ENCODE data around the gene GDNF.
A peak's percentile ranks its signal among the peaks of the same experiment; 100 is the strongest.
"Not testable (repeated sequence)": the region's sequence is repeated elsewhere in the genome, so short reads cannot be mapped to it uniquely, and the experiment has no call there.

GDNF gene

DNA sequence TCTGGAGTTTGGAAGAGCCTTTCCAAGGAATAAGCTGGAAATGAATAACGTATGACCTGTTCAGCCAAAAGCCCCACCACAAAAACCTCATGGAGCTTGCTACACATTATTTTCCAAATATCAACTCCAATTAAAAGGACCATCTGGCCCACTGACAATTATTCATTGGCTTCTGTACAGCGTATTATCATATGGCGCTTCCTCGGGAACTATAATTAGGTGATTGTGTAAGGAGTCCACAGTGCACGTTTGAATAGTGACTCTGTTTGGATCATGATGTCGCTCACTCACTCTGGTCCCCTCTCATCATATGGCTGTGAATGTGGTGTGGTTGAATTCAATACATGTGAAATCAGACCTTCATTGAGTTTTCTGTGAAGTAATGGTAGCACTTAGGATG is 52.1 kb downstream of the GDNF start:
- H3K4me3 ChIP-seq (ENCODE audit: low read length) = no peak overlapping the region
- H3K27me3 ChIP-seq (ENCODE audit: control insufficient read depth, insufficient read depth, low read length) = no peaks in the 10 kb centered on the region
- no peaks in the 10 kb centered on the region for H3K36me3 ChIP-seq (ENCODE audit: control insufficient read depth, insufficient read depth, low read length)
- no peaks in the 10 kb centered on the region for H3K4me1 ChIP-seq (ENCODE audit: control insufficient read depth, insufficient read depth, low read length)
- H3K9ac ChIP-seq (ENCODE audit: low read length) = no peak overlapping the region
- H3K27ac ChIP-seq (ENCODE audit: low read depth, low read length) = no peak overlapping the region

DNA sequence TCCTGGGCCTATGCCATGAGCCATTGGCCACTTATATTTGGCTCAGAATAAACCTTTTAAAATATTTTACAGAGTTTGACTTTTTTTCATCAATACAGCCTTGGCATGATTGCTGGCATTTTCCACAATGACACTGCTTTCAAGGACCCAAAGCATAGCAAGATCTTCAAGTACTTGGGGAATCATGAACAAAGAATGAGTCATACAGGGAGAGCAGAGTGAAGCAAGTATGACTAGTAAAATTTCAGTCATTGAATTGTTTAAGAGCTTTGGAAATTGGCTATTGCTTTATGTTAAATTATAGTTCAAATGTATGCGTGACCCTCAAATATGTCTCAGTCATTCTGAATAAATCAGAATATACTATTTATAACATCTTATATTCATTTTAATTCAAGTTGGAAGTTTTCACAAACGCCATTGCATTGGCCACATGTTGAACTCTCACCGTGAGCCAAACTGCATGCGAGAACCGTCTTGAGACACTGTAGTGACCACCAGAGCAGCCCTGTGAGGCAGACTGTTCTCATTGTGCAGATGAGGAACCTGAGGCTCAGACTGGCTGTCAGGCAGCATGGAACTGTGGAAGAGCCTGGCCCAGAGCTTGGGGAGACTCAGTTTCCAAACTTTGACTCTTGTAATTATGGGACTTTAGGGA is 52.9 kb downstream of the GDNF start:
- Histone ChIP-seq H3K4me1 (ENCODE audit: control insufficient read depth, insufficient read depth, low read length) (no peaks in the 10 kb centered on the region), H3K9ac (ENCODE audit: low read length) (no peak overlapping the region), H3K27me3 (ENCODE audit: control insufficient read depth, insufficient read depth, low read length) (no peaks in the 10 kb centered on the region), H3K4me3 (ENCODE audit: low read length) (no peak overlapping the region), H3K27ac (ENCODE audit: low read depth, low read length) (no peak overlapping the region), H3K36me3 (ENCODE audit: control insufficient read depth, insufficient read depth, low read length) (no peaks in the 10 kb centered on the region)

DNA sequence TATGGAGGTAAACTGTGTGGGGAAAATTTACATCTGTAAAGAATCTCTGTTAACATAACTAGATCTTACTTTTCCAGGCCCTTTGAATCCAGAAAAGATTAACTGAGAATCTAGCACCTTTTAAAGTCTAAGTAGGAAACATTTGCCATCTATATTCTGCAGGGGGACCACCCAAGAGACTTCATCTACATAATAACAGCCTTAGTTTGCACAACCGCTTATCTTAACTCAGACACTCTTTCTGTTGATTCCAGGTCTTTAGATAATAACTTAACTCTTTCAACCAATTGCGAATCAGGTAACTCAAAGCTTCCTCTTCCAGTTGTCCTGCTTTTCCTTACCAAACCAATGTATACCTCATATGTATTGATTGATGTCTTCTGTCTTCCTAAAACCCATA is 53.4 kb downstream of the GDNF start:
- no peak overlapping the region for H3K9ac ChIP-seq (ENCODE audit: low read length)
- H3K36me3 ChIP-seq (ENCODE audit: control insufficient read depth, insufficient read depth, low read length) = no peaks in the 10 kb centered on the region
- no peak overlapping the region for H3K4me3 ChIP-seq (ENCODE audit: low read length)
- no peaks in the 10 kb centered on the region for H3K4me1 ChIP-seq (ENCODE audit: control insufficient read depth, insufficient read depth, low read length)
- no peak overlapping the region for H3K27ac ChIP-seq (ENCODE audit: low read depth, low read length)
- H3K27me3 ChIP-seq (ENCODE audit: control insufficient read depth, insufficient read depth, low read length) = no peaks in the 10 kb centered on the region

DNA sequence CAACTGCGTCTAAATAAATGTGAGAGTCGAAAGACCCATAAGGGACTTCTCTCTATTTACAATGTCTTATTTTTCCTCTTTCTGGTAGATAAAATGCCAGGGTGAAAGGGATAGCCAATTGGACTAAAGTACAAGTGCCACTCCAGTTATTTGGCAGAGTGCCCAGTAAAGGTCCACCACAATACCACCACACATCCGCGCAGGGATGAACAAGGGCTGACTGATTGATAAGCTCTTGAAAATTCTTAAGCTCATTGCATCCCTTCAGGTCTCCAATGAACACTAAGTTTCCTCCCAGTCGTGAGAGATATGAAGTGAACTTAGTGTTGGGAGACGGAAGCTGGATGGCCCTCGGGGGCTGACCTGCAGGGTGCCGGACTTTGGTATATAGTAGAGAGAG is 58.4 kb downstream of the GDNF start:
- not testable (repeated sequence) for H3K27ac ChIP-seq (ENCODE audit: low read depth, low read length); H3K9ac ChIP-seq (ENCODE audit: low read length); H3K36me3 ChIP-seq (ENCODE audit: control insufficient read depth, insufficient read depth, low read length); H3K4me3 ChIP-seq (ENCODE audit: low read length); H3K27me3 ChIP-seq (ENCODE audit: control insufficient read depth, insufficient read depth, low read length); H3K4me1 ChIP-seq (ENCODE audit: control insufficient read depth, insufficient read depth, low read length)

DNA sequence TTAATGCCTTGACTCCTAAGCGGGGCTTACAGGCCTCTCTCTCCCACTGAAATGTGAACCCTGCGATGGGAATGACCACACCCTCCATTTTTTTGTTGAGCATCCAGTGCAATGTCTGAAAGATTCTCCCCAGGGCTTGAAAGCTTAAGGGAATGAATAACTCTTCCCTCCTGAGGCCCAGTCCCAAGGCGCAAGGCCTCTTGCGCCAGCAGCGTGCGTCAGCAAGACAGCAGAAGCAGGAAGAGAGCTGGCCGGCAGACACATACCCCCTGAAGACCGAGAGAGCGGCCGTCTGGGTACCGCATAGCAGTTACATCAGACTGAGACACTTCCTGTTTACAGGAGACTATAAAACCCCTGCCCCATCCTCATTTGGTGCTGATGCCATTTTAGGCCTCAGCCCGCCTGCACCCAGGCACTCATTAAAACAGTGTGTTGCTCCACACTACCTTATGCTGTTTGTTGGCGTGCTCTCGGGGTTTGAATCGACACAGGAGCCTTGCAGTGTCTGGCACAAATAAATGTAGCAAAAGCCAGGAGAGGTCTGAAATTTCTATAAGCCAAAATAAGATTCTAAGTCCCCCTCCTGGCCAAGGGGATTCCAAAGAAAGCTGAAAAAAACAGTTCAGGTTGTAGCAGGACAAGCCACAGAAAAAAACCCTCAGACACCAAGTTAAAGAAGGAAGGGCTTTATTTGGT is 62.3 kb downstream of the GDNF start:
- Histone ChIP-seq H3K4me3 (ENCODE audit: low read length) (no peak overlapping the region), H3K36me3 (ENCODE audit: control insufficient read depth, insufficient read depth, low read length) (no peaks in the 10 kb centered on the region), H3K9ac (ENCODE audit: low read length) (no peak overlapping the region), H3K27ac (ENCODE audit: low read depth, low read length) (peak overlapping the region; percentile 71), H3K27me3 (ENCODE audit: control insufficient read depth, insufficient read depth, low read length) (no peaks in the 10 kb centered on the region), H3K4me1 (ENCODE audit: control insufficient read depth, insufficient read depth, low read length) (peaks cover 3% of the 10 kb centered on the region)

DNA sequence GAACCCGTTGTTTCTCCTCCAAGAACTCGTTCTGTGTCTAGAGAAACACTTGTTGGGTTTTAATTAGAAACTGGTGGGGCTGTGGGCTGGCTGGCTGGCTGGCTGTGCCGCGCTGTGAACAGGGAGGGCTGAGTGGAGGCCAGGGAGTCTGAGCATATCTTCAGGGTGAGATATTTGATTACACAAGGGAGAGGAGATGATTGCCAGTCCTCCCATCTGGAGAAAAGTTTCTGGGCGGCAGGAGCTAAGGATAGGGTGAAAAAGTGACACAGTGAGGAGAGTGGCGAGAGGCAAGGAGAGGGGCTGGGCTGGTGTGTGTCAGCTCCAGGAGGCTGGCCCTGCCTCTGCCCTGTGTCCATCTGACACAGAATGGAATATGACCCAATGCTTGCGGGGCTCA is 63.0 kb downstream of the GDNF start:
- no peak overlapping the region for H3K9ac ChIP-seq (ENCODE audit: low read length)
- no peak overlapping the region for H3K4me3 ChIP-seq (ENCODE audit: low read length)
- H3K27me3 ChIP-seq (ENCODE audit: control insufficient read depth, insufficient read depth, low read length) = no peaks in the 10 kb centered on the region
- H3K36me3 ChIP-seq (ENCODE audit: control insufficient read depth, insufficient read depth, low read length) = no peaks in the 10 kb centered on the region
- H3K27ac ChIP-seq (ENCODE audit: low read depth, low read length) = peak overlapping the region; percentile 71
- H3K4me1 ChIP-seq (ENCODE audit: control insufficient read depth, insufficient read depth, low read length) = peaks cover 4% of the 10 kb centered on the region

DNA sequence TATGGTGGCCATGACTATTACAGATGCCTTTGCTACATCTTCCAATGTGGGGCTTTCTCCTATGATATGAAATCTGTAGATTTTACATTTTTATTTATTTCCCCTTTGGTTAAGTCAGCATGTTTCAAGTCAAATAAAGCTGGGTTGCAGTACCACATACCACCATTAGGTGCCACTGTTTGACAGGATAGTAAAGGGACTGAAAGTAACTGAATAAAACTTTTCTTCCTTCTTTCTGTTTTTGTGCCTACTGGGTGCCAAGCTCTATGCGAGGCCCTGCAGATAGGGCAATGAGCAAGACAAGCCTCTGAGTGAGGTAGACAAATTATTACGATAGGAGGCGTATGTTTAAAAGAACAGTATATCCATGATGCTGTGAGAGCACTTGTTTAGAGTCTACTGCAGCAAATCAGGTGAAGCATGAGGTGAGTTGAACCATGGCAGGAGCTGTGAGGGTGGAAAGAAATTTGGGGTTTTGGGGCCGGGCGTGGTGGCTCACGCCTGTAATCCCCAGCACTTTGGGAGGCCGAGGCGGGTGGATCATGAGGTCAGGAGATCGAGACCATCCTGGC is 64.8 kb downstream of the GDNF start:
- no peak overlapping the region for H3K9ac ChIP-seq (ENCODE audit: low read length)
- no peaks in the 10 kb centered on the region for H3K27me3 ChIP-seq (ENCODE audit: control insufficient read depth, insufficient read depth, low read length)
- H3K27ac ChIP-seq (ENCODE audit: low read depth, low read length) = no peak overlapping the region

DNA sequence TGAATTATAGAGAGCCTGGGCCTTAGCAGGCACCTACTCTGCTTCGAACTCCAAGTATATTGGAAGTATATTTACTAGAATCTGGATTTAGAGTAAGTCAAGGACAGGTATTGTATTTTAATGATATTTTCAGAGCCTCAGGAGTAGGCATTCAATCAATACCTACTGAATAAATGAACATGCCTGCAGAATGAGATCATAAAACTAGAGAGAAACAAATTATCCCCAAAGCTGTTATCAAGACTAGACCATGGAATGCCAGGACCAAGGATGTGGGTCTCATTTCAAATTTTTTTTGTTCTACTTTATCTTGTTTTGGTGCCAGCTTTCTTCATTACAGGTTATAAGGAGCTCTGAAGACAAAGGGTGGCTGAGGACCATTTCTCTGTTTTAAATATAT is 66.0 kb downstream of the GDNF start:
- H3K9ac ChIP-seq (ENCODE audit: low read length) = no peak overlapping the region
- peaks cover 21% of the 10 kb centered on the region for H3K4me1 ChIP-seq (ENCODE audit: control insufficient read depth, insufficient read depth, low read length)
- H3K36me3 ChIP-seq (ENCODE audit: control insufficient read depth, insufficient read depth, low read length) = no peaks in the 10 kb centered on the region
- H3K27ac ChIP-seq (ENCODE audit: low read depth, low read length) = no peak overlapping the region
- no peak overlapping the region for H3K4me3 ChIP-seq (ENCODE audit: low read length)
- H3K27me3 ChIP-seq (ENCODE audit: control insufficient read depth, insufficient read depth, low read length) = no peaks in the 10 kb centered on the region

More for the DNA sequence above, 64.8 kb downstream of the GDNF start:
- Histone ChIP-seq H3K4me1 (ENCODE audit: control insufficient read depth, insufficient read depth, low read length) (peaks cover 18% of the 10 kb centered on the region), H3K36me3 (ENCODE audit: control insufficient read depth, insufficient read depth, low read length) (no peaks in the 10 kb centered on the region), H3K4me3 (ENCODE audit: low read length) (no peak overlapping the region)

DNA sequence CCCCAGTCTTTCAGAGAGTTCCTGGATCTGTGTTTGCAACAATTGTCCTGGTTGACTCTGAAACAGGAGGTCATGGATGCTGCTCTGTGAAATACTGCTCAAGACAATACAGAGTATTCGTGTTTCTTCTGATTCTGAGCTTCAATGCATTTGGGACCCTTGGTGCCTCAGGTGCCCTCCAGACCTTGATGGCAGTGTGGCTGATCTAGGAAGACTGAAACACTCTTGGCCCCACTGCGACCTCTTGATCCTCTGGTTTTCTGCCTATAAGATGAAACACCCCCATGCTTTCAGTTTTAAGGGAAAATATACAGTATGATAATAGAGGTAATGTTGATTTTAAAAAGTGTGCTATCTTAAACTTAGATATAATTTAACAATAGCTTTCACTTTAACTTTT is 67.6 kb downstream of the GDNF start:
- H3K4me1 ChIP-seq (ENCODE audit: control insufficient read depth, insufficient read depth, low read length) = peaks cover 21% of the 10 kb centered on the region
- H3K27me3 ChIP-seq (ENCODE audit: control insufficient read depth, insufficient read depth, low read length) = no peaks in the 10 kb centered on the region
- no peak overlapping the region for H3K9ac ChIP-seq (ENCODE audit: low read length)
- H3K27ac ChIP-seq (ENCODE audit: low read depth, low read length) = no peak overlapping the region
- H3K36me3 ChIP-seq (ENCODE audit: control insufficient read depth, insufficient read depth, low read length) = no peaks in the 10 kb centered on the region
- H3K4me3 ChIP-seq (ENCODE audit: low read length) = no peak overlapping the region

DNA sequence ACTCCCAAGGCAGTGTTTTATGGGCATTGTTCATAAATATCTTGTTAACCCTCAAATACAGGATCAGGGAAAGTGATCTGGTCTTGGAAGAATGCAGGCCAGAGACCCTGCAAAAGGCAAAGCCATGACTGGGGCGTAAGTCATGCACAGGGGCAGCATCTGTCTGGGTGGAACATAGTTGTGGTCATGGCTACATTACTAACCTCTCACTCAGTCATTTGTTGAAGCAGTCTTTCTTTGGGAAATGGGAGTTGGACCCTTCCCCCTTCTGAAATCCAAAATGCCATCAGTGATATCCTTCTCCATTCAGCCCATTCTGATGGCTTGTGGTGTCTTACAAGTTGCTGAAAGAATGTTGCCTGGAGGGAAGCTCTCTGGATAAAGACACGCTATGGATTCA is 68.1 kb downstream of the GDNF start:
- Histone ChIP-seq H3K4me1 (ENCODE audit: control insufficient read depth, insufficient read depth, low read length) (peaks cover 18% of the 10 kb centered on the region), H3K36me3 (ENCODE audit: control insufficient read depth, insufficient read depth, low read length) (no peaks in the 10 kb centered on the region), H3K9ac (ENCODE audit: low read length) (no peak overlapping the region), H3K4me3 (ENCODE audit: low read length) (no peak overlapping the region), H3K27me3 (ENCODE audit: control insufficient read depth, insufficient read depth, low read length) (no peaks in the 10 kb centered on the region), H3K27ac (ENCODE audit: low read depth, low read length) (peak overlapping the region; percentile 53)

DNA sequence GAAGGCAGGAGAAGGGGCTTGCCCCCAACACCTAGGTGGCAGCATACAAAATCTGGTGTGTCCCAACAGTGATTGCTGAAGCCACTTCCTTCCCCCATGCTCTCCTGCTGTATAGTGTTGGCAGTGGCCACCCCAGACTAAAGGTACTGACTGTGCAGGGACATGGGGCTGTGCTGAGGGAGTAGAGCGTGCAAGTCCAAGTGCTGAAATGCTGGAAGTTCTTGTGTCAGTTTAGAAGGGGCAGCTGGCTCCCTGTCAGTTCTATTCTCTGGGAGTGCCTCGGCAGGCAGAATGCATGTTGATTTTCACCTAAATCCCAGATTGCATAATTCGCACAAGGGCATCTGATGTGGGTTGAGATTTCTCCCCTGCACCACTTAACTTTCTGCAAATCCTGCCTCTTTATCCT is 68.6 kb downstream of the GDNF start:
- Histone ChIP-seq H3K9ac (ENCODE audit: low read length) (no peak overlapping the region), H3K4me1 (ENCODE audit: control insufficient read depth, insufficient read depth, low read length) (peaks cover 18% of the 10 kb centered on the region), H3K27me3 (ENCODE audit: control insufficient read depth, insufficient read depth, low read length) (no peaks in the 10 kb centered on the region), H3K27ac (ENCODE audit: low read depth, low read length) (peak overlapping the region; percentile 53), H3K36me3 (ENCODE audit: control insufficient read depth, insufficient read depth, low read length) (no peaks in the 10 kb centered on the region), H3K4me3 (ENCODE audit: low read length) (no peak overlapping the region)

DNA sequence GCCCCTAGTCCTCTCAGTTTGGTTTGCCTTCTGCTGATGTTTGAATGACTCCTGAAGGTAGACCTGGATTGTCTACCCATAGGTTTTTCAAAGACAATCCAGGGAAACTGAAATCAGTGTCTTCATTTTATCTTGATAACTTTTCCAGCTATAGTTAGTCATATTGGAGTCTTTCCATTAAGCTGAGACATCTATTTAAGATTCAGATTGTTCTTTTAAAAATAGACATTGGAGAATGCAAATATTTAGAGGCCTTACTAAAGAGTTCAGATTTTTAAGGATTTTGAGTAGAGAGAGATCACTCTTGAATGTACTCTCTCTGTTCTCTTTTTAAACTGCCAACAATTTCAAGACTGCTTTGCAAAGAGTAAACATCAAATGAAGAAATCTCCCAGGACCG is 69.1 kb downstream of the GDNF start:
- Histone ChIP-seq H3K4me1 (ENCODE audit: control insufficient read depth, insufficient read depth, low read length) (peaks cover 18% of the 10 kb centered on the region), H3K27ac (ENCODE audit: low read depth, low read length) (peak overlapping the region; percentile 53), H3K27me3 (ENCODE audit: control insufficient read depth, insufficient read depth, low read length) (no peaks in the 10 kb centered on the region)

DNA sequence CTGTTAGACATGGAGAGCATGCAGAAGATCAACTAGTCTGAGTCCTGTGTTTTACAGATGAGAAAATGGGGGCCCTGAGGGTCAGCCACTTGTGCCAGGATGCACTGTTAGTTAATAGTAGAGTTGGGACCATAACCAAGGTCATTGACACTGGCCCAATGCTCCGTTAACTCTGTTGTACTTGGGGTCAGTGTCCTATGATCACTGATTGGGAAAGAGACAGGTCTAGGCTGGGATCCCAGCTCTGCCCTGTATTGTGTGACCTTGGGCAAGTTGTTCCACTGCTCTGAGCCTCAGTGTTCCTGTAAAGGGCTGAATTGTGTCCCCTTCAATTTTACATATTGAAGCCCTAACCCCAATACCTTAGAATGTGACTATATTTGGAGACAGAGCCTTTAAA is 70.0 kb downstream of the GDNF start:
- peaks cover 18% of the 10 kb centered on the region for H3K4me1 ChIP-seq (ENCODE audit: control insufficient read depth, insufficient read depth, low read length)
- H3K27ac ChIP-seq (ENCODE audit: low read depth, low read length) = peak overlapping the region; percentile 7
- no peak overlapping the region for H3K9ac ChIP-seq (ENCODE audit: low read length)

More for the DNA sequence above, 69.1 kb downstream of the GDNF start:
- Histone ChIP-seq H3K9ac (ENCODE audit: low read length) (no peak overlapping the region), H3K4me3 (ENCODE audit: low read length) (no peak overlapping the region), H3K36me3 (ENCODE audit: control insufficient read depth, insufficient read depth, low read length) (no peaks in the 10 kb centered on the region)

More for the DNA sequence above, 70.0 kb downstream of the GDNF start:
- Histone ChIP-seq H3K27me3 (ENCODE audit: control insufficient read depth, insufficient read depth, low read length) (no peaks in the 10 kb centered on the region), H3K4me3 (ENCODE audit: low read length) (no peak overlapping the region), H3K36me3 (ENCODE audit: control insufficient read depth, insufficient read depth, low read length) (no peaks in the 10 kb centered on the region)

All from rectal smooth muscle tissue (tissue), 1 donor.